Stromal cell of bone marrow (primary cell): ENCODE results near the gene INPP5A.

ENCODE experiments used
- DNase-seq: peaks from one replicate; pipeline ENCODE4 v3.0.0-alpha.2; 2012; ENCODE audit warnings: low read depth

Gene INPP5A

GRCh38 chr10:132580617-132581016 lies 43.0 kb downstream of the INPP5A start:
- no peak for DNase-seq

- no peak for DNase-seq
Observed at GRCh38 chr10:132582137-132582536, 44.5 kb downstream of the INPP5A start.

GRCh38 chr10:132582771-132583170 lies 45.2 kb downstream of the INPP5A start:
- DNase-seq = no peak

- DNase-seq = no peak
Observed at GRCh38 chr10:132583456-132583855, 45.9 kb downstream of the INPP5A start.

GRCh38 chr10:132584081-132584480 lies 46.5 kb downstream of the INPP5A start:
- DNase-seq = no peak

GRCh38 chr10:132585732-132586722 lies 48.4 kb downstream of the INPP5A start:
- DNase-seq = no peak

- no peak for DNase-seq
Observed at GRCh38 chr10:132586739-132587138, 49.2 kb downstream of the INPP5A start.

- no peak for DNase-seq
Observed at GRCh38 chr10:132587175-132587574, 49.6 kb downstream of the INPP5A start.

GRCh38 chr10:132588301-132589013 lies 50.9 kb downstream of the INPP5A start:
- DNase-seq = no peak

- no peak for DNase-seq
Observed at GRCh38 chr10:132589015-132589414, 51.4 kb downstream of the INPP5A start.

- DNase-seq = no peak
Observed at GRCh38 chr10:132589681-132590080, 52.1 kb downstream of the INPP5A start.

GRCh38 chr10:132590094-132590751 lies 52.6 kb downstream of the INPP5A start:
- DNase-seq = no peak

- no peak for DNase-seq
Observed at GRCh38 chr10:132590752-132591121, 53.1 kb downstream of the INPP5A start.

GRCh38 chr10:132591166-132591971 lies 53.8 kb downstream of the INPP5A start:
- peak; percentile 41 for DNase-seq

- DNase-seq = no peak
Observed at GRCh38 chr10:132592790-132593383, 55.3 kb downstream of the INPP5A start.

GRCh38 chr10:132593389-132593788 lies 55.8 kb downstream of the INPP5A start:
- DNase-seq = no peak

GRCh38 chr10:132593900-132594876 lies 56.6 kb downstream of the INPP5A start:
- no peak for DNase-seq

- DNase-seq = no peak
Observed at GRCh38 chr10:132595021-132595420, 57.4 kb downstream of the INPP5A start.

- no peak for DNase-seq
Observed at GRCh38 chr10:132595854-132596253, 58.3 kb downstream of the INPP5A start.

- no peak for DNase-seq
Observed at GRCh38 chr10:132596742-132597279, 59.2 kb downstream of the INPP5A start.
